ENCODE results near the gene ADGRB3. TPM values are rescaled to one million over a fixed set of nuclear protein-coding genes. Genes with fewer than 3 reads are reported as not detected.

Gene ADGRB3
- total and polyA plus RNA-seq, 10 of the 15 experiments (the other 5 are each of a cell fraction or from before 2014, with no cell fraction given): 0.03 to 0.06 TPM; not detected in 8

DNA sequence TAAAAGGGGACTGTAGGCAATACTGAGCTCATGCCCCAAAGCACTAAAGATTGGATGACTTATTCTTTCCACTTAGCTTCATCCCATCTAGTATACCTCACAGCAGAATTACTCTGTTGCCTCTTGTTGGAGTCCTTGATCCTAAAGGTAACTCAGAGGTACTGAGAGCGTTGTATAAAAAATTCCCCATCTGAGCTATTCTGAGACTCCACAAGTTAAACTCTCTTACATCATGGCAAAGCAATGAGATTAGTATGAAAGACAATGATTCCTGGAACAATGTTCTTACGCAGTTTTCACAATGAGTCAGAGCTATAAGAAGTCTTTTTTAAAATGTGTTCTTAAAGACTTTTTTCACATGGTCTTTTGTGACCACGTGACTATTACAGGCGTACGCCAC lies 370.1 kb downstream of the ADGRB3 start (continued):
- TF ChIP-seq, protein P1, sequence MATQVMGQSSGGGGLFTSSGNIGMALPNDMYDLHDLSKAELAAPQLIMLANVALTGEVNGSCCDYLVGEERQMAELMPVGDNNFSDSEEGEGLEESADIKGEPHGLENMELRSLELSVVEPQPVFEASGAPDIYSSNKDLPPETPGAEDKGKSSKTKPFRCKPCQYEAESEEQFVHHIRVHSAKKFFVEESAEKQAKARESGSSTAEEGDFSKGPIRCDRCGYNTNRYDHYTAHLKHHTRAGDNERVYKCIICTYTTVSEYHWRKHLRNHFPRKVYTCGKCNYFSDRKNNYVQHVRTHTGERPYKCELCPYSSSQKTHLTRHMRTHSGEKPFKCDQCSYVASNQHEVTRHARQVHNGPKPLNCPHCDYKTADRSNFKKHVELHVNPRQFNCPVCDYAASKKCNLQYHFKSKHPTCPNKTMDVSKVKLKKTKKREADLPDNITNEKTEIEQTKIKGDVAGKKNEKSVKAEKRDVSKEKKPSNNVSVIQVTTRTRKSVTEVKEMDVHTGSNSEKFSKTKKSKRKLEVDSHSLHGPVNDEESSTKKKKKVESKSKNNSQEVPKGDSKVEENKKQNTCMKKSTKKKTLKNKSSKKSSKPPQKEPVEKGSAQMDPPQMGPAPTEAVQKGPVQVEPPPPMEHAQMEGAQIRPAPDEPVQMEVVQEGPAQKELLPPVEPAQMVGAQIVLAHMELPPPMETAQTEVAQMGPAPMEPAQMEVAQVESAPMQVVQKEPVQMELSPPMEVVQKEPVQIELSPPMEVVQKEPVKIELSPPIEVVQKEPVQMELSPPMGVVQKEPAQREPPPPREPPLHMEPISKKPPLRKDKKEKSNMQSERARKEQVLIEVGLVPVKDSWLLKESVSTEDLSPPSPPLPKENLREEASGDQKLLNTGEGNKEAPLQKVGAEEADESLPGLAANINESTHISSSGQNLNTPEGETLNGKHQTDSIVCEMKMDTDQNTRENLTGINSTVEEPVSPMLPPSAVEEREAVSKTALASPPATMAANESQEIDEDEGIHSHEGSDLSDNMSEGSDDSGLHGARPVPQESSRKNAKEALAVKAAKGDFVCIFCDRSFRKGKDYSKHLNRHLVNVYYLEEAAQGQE (IDR thresholded peaks at IDR 0.05; ENCODE audit: low read depth, low read length): no peak

- BruUV-seq (replicated peaks): no TSS peak
- RAD21 ChIA-PET (ENCODE audit: unreplicated experiment): no interaction called here
- CTCF ChIA-PET: no interaction called here
- Histone ChIP-seq H3K27me3 (replicated peaks in 1 of 2; ENCODE audit: control insufficient read depth in 2 of 2, insufficient read depth in 2 of 2, low read length in 1 of 2) (no peaks in the 10 kb centered on the region), H3K9ac (ENCODE audit: control insufficient read depth, insufficient read depth, low read length) (no peak overlapping the region), H3K4me1 (ENCODE audit: control insufficient read depth, insufficient read depth, low read length) (no peaks in the 10 kb centered on the region), H3K36me3 (ENCODE audit: control insufficient read depth in 2 of 2, insufficient read depth in 2 of 2, low read length in 1 of 2) (no peaks in the 10 kb centered on the region), H3K27ac (ENCODE audit: control insufficient read depth, insufficient read depth) (no peak overlapping the region), H4K20me1 (ENCODE audit: control insufficient read depth, insufficient read depth) (no peaks in the 10 kb centered on the region), H3K9me3 (replicated peaks; ENCODE audit: control insufficient read depth, insufficient read depth, low read length) (no peaks in the 10 kb centered on the region), H3K4me2 (ENCODE audit: control insufficient read depth, insufficient read depth) (no peak overlapping the region), H2AFZ (ENCODE audit: control insufficient read depth, low read depth, low read length) (no peak overlapping the region), H3K79me2 (ENCODE audit: control insufficient read depth, insufficient read depth, low read length) (no peaks in the 10 kb centered on the region), H3K4me3 (no peak overlapping the region)
- SMC1A ChIA-PET (ENCODE audit: uncharacterized antibody, unreplicated experiment): interaction anchor here (0.7 kb wide), 1 partner anchor 57 kb away, joined by 3 read pairs; no protein-coding TSS in a partner anchor
- in situ Hi-C loops (cut with MboI) (no loop called here), intact Hi-C loops (cut with micrococcal nuclease; ENCODE audit: unreplicated experiment) (no loop called here)
- FAIRE-seq: no peak
- 8% methylated on average over 3 of the region's 3 CpGs for WGBS (ENCODE audit: insufficient coverage, insufficient replicate concordance, low lambda C conversion rate, missing lambda C conversion rate)
- DNase-seq (ENCODE audit: low read depth, low spot score): no peak
- POLR2A ChIA-PET: no interaction called here
- no peak for ATAC-seq
- no peak for TF ChIP-seq PRDM15 (CRISPR knock-in tag; IDR thresholded peaks at IDR 0.05)
- TF ChIP-seq SRF (IDR thresholded peaks at IDR 0.05; ENCODE audit: low read depth in 2 of 2, low read length in 2 of 2): no peak
- TF ChIP-seq RAD21 (IDR thresholded peaks at IDR 0.05; ENCODE audit: insufficient read depth, low read depth, low read length): no peak
- TF ChIP-seq, protein P2, sequence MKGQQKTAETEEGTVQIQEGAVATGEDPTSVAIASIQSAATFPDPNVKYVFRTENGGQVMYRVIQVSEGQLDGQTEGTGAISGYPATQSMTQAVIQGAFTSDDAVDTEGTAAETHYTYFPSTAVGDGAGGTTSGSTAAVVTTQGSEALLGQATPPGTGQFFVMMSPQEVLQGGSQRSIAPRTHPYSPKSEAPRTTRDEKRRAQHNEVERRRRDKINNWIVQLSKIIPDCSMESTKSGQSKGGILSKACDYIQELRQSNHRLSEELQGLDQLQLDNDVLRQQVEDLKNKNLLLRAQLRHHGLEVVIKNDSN (IDR thresholded peaks at IDR 0.05; ENCODE audit: borderline replicate concordance, extremely low read length, insufficient read depth, low read depth, low read length): no peak
- no peak for TF ChIP-seq BCL11A (IDR thresholded peaks at IDR 0.05; ENCODE audit: low read depth, low read length)
- no peak for TF ChIP-seq YBX1 (IDR thresholded peaks at IDR 0.05)
- TF ChIP-seq IKZF1 (conservative IDR thresholded peaks at IDR 0.05): no peak
- TF ChIP-seq ZBTB40 (IDR thresholded peaks at IDR 0.05; ENCODE audit: borderline replicate concordance): no peak
- no peak for TF ChIP-seq EED (IDR thresholded peaks at IDR 0.05; ENCODE audit: low read depth)
- no peak for TF ChIP-seq YY1 (IDR thresholded peaks at IDR 0.05; ENCODE audit: low read depth, low read length)
Observed at GRCh38 chr6:69007781-69008180, 372.7 kb downstream of the ADGRB3 start.
